Skeletal muscle satellite cell (primary cell): ENCODE data around the gene EEF2KMT.
"Not testable (repeated sequence)": the region's sequence is repeated elsewhere in the genome, so short reads cannot be mapped to it uniquely, and the experiment has no call there.

Source experiments
- H3K27me3 ChIP-seq: 2 replicates; pipeline ENCODE4 v1.7.0; 2013; ENCODE audit warnings: low read length; ENCODE audit not compliant: control insufficient read depth, insufficient read depth
- H3K36me3 ChIP-seq: 2 replicates; pipeline ENCODE4 v1.7.0; 2013; ENCODE audit warnings: mild to moderate bottlenecking, control low read depth, low read length; ENCODE audit not compliant: insufficient read depth
- H3K4me1 ChIP-seq: 2 replicates; pipeline ENCODE4 v1.7.0; 2013; ENCODE audit warnings: low read length; ENCODE audit not compliant: control insufficient read depth, insufficient read depth
- H3K4me2 ChIP-seq: 2 replicates; pipeline ENCODE4 v1.7.0; 2013; ENCODE audit warnings: mild to moderate bottlenecking, low read length
- H3K4me3 ChIP-seq: 2 replicates; pipeline ENCODE4 v1.7.0; 2013; ENCODE audit warnings: low read length
- H3K9ac ChIP-seq: 2 replicates; pipeline ENCODE4 v1.7.0; 2013; ENCODE audit warnings: mild to moderate bottlenecking, low read depth, low read length, moderate library complexity
- H3K9me3 ChIP-seq: replicated peaks from 2 replicates; pipeline ENCODE4 v1.7.0; 2013; ENCODE audit warnings: mild to moderate bottlenecking, control low read depth, low read length

The EEF2KMT gene

GRCh38 chr16:5108505-5109158, 11.0 kb upstream of the EEF2KMT start:
- H3K9me3 ChIP-seq, result no peaks in the 10 kb centered on the region
- H3K4me3 ChIP-seq, result no peak overlapping the region
- no peak overlapping the region for H3K9ac ChIP-seq
- no peaks in the 10 kb centered on the region for H3K36me3 ChIP-seq
- H3K4me2 ChIP-seq, result no peak overlapping the region
- no peaks in the 10 kb centered on the region for H3K27me3 ChIP-seq
- H3K4me1 ChIP-seq, result no peaks in the 10 kb centered on the region

- not testable (repeated sequence) for H3K4me2 ChIP-seq, H3K4me1 ChIP-seq, H3K9me3 ChIP-seq, H3K27me3 ChIP-seq, H3K4me3 ChIP-seq, H3K9ac ChIP-seq, H3K36me3 ChIP-seq
Observed at GRCh38 chr16:5105039-5105438, 7.4 kb upstream of the EEF2KMT start.

GRCh38 chr16:5103296-5104032, 5.9 kb upstream of the EEF2KMT start:
- not testable (repeated sequence) for H3K36me3 ChIP-seq, H3K4me2 ChIP-seq, H3K27me3 ChIP-seq, H3K9me3 ChIP-seq, H3K4me1 ChIP-seq, H3K9ac ChIP-seq, H3K4me3 ChIP-seq

- H3K27me3 ChIP-seq, H3K36me3 ChIP-seq, H3K9me3 ChIP-seq, H3K4me3 ChIP-seq, H3K4me2 ChIP-seq, H3K4me1 ChIP-seq, H3K9ac ChIP-seq: not testable (repeated sequence)
Observed at GRCh38 chr16:5099174-5099573, 1.6 kb upstream of the EEF2KMT start.

- H3K27me3 ChIP-seq, H3K9me3 ChIP-seq, H3K4me1 ChIP-seq, H3K36me3 ChIP-seq: not testable (repeated sequence)
- H3K4me2 ChIP-seq, result peak overlapping the region; percentile 88
- peak overlapping the region; percentile 73 for H3K9ac ChIP-seq
- H3K4me3 ChIP-seq, result peak overlapping the region; percentile 79
Observed at GRCh38 chr16:5098221-5099159, 895 bp upstream of the EEF2KMT start.

GRCh38 chr16:5097061-5097469, 530 bp downstream of the EEF2KMT start:
- not testable (repeated sequence) for H3K36me3 ChIP-seq, H3K4me1 ChIP-seq, H3K9me3 ChIP-seq, H3K27me3 ChIP-seq
- Histone ChIP-seq H3K9ac (peak overlapping the region; percentile 92), H3K4me2 (peak overlapping the region; percentile 95), H3K4me3 (peak overlapping the region; percentile 84)

- H3K4me1 ChIP-seq, H3K36me3 ChIP-seq, H3K9me3 ChIP-seq, H3K27me3 ChIP-seq: not testable (repeated sequence)
- peak overlapping the region; percentile 84 for H3K4me3 ChIP-seq
- H3K4me2 ChIP-seq, result peak overlapping the region; percentile 95
- peak overlapping the region; percentile 92 for H3K9ac ChIP-seq
Observed at GRCh38 chr16:5096437-5097060, 1.0 kb downstream of the EEF2KMT start.

- not testable (repeated sequence) for H3K9me3 ChIP-seq, H3K4me2 ChIP-seq, H3K4me3 ChIP-seq, H3K36me3 ChIP-seq, H3K27me3 ChIP-seq, H3K4me1 ChIP-seq, H3K9ac ChIP-seq
Observed at GRCh38 chr16:5095145-5095830, 2.3 kb downstream of the EEF2KMT start.

- not testable (repeated sequence) for H3K9ac ChIP-seq, H3K4me2 ChIP-seq, H3K27me3 ChIP-seq, H3K36me3 ChIP-seq, H3K4me1 ChIP-seq, H3K4me3 ChIP-seq, H3K9me3 ChIP-seq
Observed at GRCh38 chr16:5093746-5094145, 3.8 kb downstream of the EEF2KMT start.

- not testable (repeated sequence) for H3K9me3 ChIP-seq, H3K36me3 ChIP-seq, H3K27me3 ChIP-seq, H3K4me1 ChIP-seq, H3K4me2 ChIP-seq, H3K4me3 ChIP-seq, H3K9ac ChIP-seq
Observed at GRCh38 chr16:5093081-5093480, 4.5 kb downstream of the EEF2KMT start.

- H3K4me2 ChIP-seq, H3K4me3 ChIP-seq, H3K4me1 ChIP-seq, H3K27me3 ChIP-seq, H3K36me3 ChIP-seq, H3K9ac ChIP-seq, H3K9me3 ChIP-seq: not testable (repeated sequence)
Observed at GRCh38 chr16:5090592-5090991, 7.0 kb downstream of the EEF2KMT start.
